ENCODE data around the gene PLEKHG5. TPM values are rescaled to one million over a fixed set of nuclear protein-coding genes. Genes with fewer than 3 reads are reported as not detected.

The PLEKHG5 gene
- total RNA-seq, 2 experiments from 2014 or later, result 5.0 to 6.1 TPM

DNA sequence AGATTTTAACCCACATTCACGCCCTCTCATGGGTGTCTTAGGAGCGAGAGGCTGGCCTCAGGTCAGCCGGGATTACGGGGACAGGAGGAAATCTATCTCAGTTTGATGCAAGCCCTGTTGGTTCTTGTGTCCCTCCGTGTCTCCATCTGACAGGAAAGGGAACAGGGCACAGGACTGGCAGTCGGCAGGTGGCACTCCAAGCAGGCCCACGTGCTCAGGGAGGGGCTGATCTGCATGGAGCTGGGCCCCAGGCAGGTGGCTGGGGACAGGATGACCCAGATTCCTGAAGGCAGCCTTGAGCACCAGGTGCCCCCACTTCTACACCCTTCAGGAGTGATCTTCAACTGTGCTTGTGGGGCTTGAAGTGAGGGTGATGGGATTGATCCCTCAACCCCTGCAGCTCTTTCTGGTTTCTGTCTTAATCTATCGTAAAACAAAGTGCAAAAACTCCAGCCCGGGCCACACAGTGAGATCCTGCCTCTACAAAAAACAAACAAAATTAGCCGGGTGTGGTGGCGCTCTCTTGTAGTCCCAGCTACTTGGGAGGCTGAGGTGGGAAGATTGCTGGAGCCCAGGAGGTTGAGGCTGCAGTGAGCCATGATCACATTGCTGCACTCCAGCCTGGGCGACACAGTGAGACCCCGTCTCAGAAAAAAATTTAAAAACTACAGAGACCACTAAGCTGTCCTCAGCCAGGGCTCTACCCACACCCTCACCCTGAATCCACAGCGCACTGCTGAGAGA lies 8.3 kb downstream of the PLEKHG5 start:
- H3K9me3 Mint-ChIP-seq, result no peaks in the 10 kb centered on the region
- H3K4me1 Mint-ChIP-seq (ENCODE audit: low read depth), result peaks cover 7% of the 10 kb centered on the region
- H3K4me1 ChIP-seq (ENCODE audit: insufficient read depth, low read length), result peaks cover 22% of the 10 kb centered on the region
- no peak overlapping the region for H3K27ac Mint-ChIP-seq
- H3K36me3 Mint-ChIP-seq (ENCODE audit: low read depth), result no peaks in the 10 kb centered on the region
- CTCF ChIA-PET, result no interaction called here
- no peak overlapping the region for H3K4me3 Mint-ChIP-seq
- DNase-seq, result no peak
- peaks cover 19 to 21% of the 10 kb centered on the region in 2 experiments for H3K27me3 ChIP-seq (ENCODE audit: control insufficient read depth in 1 of 2, insufficient read depth in 2 of 2, low read length in 2 of 2)
- H3K27ac ChIP-seq (ENCODE audit: low read depth in 1 of 2, low read length in 2 of 2), result no peak overlapping the region
- intact Hi-C loops (cut with DNase I, micrococcal nuclease), result no loop called here
- peaks cover 0 to 9% of the 10 kb centered on the region in 2 experiments for H3K9me3 ChIP-seq (ENCODE audit: control insufficient read depth in 1 of 2, insufficient read depth in 1 of 2, low read length in 2 of 2)
- TF ChIP-seq, protein P1, sequence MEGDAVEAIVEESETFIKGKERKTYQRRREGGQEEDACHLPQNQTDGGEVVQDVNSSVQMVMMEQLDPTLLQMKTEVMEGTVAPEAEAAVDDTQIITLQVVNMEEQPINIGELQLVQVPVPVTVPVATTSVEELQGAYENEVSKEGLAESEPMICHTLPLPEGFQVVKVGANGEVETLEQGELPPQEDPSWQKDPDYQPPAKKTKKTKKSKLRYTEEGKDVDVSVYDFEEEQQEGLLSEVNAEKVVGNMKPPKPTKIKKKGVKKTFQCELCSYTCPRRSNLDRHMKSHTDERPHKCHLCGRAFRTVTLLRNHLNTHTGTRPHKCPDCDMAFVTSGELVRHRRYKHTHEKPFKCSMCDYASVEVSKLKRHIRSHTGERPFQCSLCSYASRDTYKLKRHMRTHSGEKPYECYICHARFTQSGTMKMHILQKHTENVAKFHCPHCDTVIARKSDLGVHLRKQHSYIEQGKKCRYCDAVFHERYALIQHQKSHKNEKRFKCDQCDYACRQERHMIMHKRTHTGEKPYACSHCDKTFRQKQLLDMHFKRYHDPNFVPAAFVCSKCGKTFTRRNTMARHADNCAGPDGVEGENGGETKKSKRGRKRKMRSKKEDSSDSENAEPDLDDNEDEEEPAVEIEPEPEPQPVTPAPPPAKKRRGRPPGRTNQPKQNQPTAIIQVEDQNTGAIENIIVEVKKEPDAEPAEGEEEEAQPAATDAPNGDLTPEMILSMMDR (IDR thresholded peaks at IDR 0.05), result no peak
- POLR2A ChIA-PET, result no interaction called here
- no peak overlapping the region for H3K4me3 ChIP-seq (ENCODE audit: low read length)
- H3K27me3 Mint-ChIP-seq, result peaks cover 39% of the 10 kb centered on the region
- no peaks in the 10 kb centered on the region for H3K36me3 ChIP-seq (ENCODE audit: insufficient read depth, low read length)
- no peak for ATAC-seq (ENCODE audit: poor library complexity)

DNA sequence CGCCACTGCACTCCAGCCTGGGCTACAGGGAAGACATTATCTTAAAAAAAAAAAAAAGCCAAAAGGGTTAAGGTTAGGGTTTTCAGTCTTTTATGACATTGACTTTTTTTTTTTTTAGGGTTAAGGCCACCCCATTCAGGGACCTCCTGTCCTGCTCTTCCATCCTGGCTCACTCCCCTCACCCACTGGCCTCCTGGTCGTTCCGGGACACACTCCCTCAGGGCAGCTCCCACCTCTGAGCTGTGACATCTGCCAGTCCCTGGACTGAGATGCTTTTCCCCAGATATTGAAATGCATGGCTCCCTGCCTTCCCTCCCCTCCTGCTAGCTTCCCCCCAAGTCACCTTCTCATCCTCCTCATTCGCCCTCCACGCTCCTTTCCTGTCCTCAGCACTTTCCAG lies 9.6 kb downstream of the PLEKHG5 start:
- POLR2A ChIA-PET, result no interaction called here

DNA sequence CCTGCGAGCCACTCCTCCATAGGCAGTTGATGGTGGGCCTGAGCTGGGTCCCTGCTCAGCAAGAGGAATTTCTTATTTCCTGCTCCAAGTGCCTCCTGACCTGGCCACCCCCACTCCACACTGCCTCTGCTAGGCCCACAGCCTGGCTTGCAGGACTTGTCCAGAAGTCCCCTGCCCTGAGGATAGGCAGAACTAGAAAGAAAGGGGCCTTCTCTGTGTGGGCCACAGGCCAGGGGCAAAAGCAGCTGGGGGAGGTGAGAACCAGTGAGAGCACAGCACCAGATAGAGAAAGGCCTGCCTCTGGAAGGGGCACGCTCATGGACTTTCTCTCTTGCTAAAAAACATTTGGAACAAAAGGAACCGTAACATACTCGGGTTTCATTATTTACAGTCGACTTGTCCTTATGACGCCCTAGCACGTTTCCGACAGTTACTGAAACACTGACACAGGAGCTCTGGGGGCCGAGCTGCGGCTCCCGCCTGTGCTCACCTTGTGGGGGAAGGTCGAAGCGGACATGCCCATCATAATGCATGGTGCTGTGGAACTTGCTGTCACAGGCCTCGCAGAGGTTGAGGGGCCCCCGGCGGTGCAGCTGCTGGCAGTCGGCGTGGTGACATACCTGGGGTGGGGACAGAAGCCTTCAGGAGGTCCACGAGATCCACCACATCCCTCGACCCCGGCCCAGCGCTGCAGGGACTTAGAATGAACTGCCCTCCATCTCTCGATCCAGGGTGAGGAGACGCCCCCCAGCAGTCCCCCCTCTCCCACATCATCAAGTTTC lies 14.2 kb downstream of the PLEKHG5 start:
- no peak overlapping the region for H3K4me3 ChIP-seq (ENCODE audit: low read length)
- H3K9me3 ChIP-seq (ENCODE audit: control insufficient read depth in 1 of 2, insufficient read depth in 1 of 2, low read length in 2 of 2), result no peaks in the 10 kb centered on the region
- H3K4me1 ChIP-seq (ENCODE audit: insufficient read depth, low read length), result peaks cover 9% of the 10 kb centered on the region
- POLR2A ChIA-PET, result interaction anchor here (1.3 kb wide), 1 partner anchor 17 kb away, joined by 3 read pairs; no protein-coding TSS in a partner anchor
- ATAC-seq (ENCODE audit: poor library complexity) (no peak), DNase-seq (no peak)
- no peaks in the 10 kb centered on the region for H3K27me3 ChIP-seq (ENCODE audit: control insufficient read depth in 1 of 2, insufficient read depth in 2 of 2, low read length in 2 of 2)
- intact Hi-C loops (cut with DNase I, micrococcal nuclease), result loop anchor here in 1 of 2 experiments (5.0 kb wide), 2 partner anchors 35 to 130 kb away; no protein-coding TSS in a partner anchor
- H3K36me3 Mint-ChIP-seq (ENCODE audit: low read depth), result no peaks in the 10 kb centered on the region
- CTCF ChIA-PET, result interaction anchor here (1.2 to 1.9 kb wide), 3 partner anchors 11 to 22 kb away, joined by 4 to 8 read pairs (median 5); partner anchors contain the start of genes PLEKHG5 and TNFRSF25
- no peak overlapping the region for H3K27ac Mint-ChIP-seq
- H3K4me3 Mint-ChIP-seq, result no peak overlapping the region
- peaks cover 4% of the 10 kb centered on the region for H3K27me3 Mint-ChIP-seq
- peaks cover 8% of the 10 kb centered on the region for H3K4me1 Mint-ChIP-seq (ENCODE audit: low read depth)
- H3K9me3 Mint-ChIP-seq, result no peaks in the 10 kb centered on the region
- no peaks in the 10 kb centered on the region for H3K36me3 ChIP-seq (ENCODE audit: insufficient read depth, low read length)
- H3K27ac ChIP-seq (ENCODE audit: low read depth in 1 of 2, low read length in 2 of 2), result no peak overlapping the region
- TF ChIP-seq, protein P1 (IDR thresholded peaks at IDR 0.05), result no peak

More for the DNA sequence above, 9.6 kb downstream of the PLEKHG5 start:
- CTCF ChIA-PET, result interaction anchor here (1.3 kb wide), 1 partner anchor 23 kb away, joined by 3 read pairs; no protein-coding TSS in a partner anchor
- ATAC-seq (ENCODE audit: poor library complexity) (no peak), DNase-seq (no peak)
- H3K27me3 Mint-ChIP-seq, result peaks cover 28% of the 10 kb centered on the region
- H3K36me3 Mint-ChIP-seq (ENCODE audit: low read depth), result no peaks in the 10 kb centered on the region
- Histone ChIP-seq H3K36me3 (ENCODE audit: insufficient read depth, low read length) (no peaks in the 10 kb centered on the region), H3K4me3 (ENCODE audit: low read length) (no peak overlapping the region), H3K9me3 (ENCODE audit: control insufficient read depth in 1 of 2, insufficient read depth in 1 of 2, low read length in 2 of 2) (peaks cover 0 to 9% of the 10 kb centered on the region in 2 experiments), H3K4me1 (ENCODE audit: insufficient read depth, low read length) (peaks cover 20% of the 10 kb centered on the region), H3K27ac (ENCODE audit: low read depth in 1 of 2, low read length in 2 of 2) (no peak overlapping the region), H3K27me3 (ENCODE audit: control insufficient read depth in 1 of 2, insufficient read depth in 2 of 2, low read length in 2 of 2) (peaks cover 19 to 21% of the 10 kb centered on the region in 2 experiments)
- no peak overlapping the region for H3K4me3 Mint-ChIP-seq
- no peak overlapping the region for H3K27ac Mint-ChIP-seq
- TF ChIP-seq, protein P1 (IDR thresholded peaks at IDR 0.05), result no peak
- peaks cover 7% of the 10 kb centered on the region for H3K4me1 Mint-ChIP-seq (ENCODE audit: low read depth)
- intact Hi-C loops (cut with DNase I, micrococcal nuclease), result no loop called here
- H3K9me3 Mint-ChIP-seq, result no peaks in the 10 kb centered on the region

Measured in CD4-positive, alpha-beta T cell (primary cell).